ENCODE results near the gene CORO2A. TPM values are rescaled to one million over a fixed set of nuclear protein-coding genes. Genes with fewer than 3 reads are reported as not detected.
"Not testable (repeated sequence)": the region's sequence is repeated elsewhere in the genome, so short reads cannot be mapped to it uniquely, and the experiment has no call there.

Gene CORO2A
- total RNA-seq, 2 donors from 2014 or later: 0.66 to 1.3 TPM

DNA sequence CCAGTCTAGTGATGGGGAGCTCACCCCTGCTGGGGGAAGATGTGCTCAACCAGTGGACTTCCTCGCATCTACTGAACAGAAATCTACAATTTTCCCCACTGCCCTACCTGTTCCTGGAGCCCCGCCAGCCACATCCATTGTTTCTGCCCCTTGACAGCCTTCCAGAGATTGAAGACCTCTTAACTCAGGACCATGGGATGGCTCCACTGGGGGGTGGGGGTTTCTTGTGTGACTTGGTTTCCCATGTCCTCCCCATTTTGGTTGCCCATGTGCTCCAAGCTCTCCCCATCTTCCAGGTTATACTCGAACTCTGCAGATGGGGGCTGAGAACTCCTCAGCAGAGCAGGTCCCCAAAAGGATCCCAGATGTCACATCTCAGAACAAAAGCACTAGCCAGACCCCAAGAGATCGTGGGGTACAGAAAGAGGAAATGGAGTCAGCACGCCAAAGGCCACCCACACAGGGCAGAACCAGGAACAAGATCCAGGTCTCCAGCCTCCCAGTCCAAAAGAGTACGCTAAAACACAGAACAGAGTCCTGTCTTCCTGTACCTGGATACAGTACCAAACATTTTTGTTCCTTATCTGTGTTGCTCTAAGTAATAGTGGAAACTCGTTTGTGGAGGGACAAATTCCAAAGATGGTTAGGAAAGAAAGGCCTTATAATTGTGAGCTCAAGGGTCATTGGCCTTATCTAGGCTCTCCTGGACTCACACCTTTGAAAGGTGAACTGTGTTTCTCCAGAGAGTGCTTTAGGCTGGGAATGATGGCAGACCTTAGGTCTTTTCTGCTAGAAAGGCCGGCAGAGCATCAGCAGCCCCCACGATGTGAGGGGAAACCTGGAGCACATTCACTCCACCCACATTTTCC, 15.8 kb downstream of the CORO2A start:
- TF ChIP-seq, protein P1, sequence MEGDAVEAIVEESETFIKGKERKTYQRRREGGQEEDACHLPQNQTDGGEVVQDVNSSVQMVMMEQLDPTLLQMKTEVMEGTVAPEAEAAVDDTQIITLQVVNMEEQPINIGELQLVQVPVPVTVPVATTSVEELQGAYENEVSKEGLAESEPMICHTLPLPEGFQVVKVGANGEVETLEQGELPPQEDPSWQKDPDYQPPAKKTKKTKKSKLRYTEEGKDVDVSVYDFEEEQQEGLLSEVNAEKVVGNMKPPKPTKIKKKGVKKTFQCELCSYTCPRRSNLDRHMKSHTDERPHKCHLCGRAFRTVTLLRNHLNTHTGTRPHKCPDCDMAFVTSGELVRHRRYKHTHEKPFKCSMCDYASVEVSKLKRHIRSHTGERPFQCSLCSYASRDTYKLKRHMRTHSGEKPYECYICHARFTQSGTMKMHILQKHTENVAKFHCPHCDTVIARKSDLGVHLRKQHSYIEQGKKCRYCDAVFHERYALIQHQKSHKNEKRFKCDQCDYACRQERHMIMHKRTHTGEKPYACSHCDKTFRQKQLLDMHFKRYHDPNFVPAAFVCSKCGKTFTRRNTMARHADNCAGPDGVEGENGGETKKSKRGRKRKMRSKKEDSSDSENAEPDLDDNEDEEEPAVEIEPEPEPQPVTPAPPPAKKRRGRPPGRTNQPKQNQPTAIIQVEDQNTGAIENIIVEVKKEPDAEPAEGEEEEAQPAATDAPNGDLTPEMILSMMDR (IDR thresholded peaks at IDR 0.05): no peak
- TF ChIP-seq POLR2A (IDR thresholded peaks at IDR 0.05): no peak
- intact Hi-C loops (cut with DNase I): no loop called here
- H3K27ac ChIP-seq: no peak overlapping the region
- no peak overlapping the region for H3K4me3 ChIP-seq
- 72 to 73% methylated on average over 8 to 9 of the region's 9 CpGs for whole genome bisulfite sequencing, 2 donors
- H3K36me3 ChIP-seq (replicated peaks in 1 of 2; ENCODE audit: insufficient read depth in 1 of 2, low read depth in 2 of 2): no peaks in the 10 kb centered on the region
- no peaks in the 10 kb centered on the region for H3K9me3 ChIP-seq
- DNase-seq: no peak
- ATAC-seq: no peak
- no peaks in the 10 kb centered on the region for H3K27me3 ChIP-seq
- H3K4me1 ChIP-seq: no peaks in the 10 kb centered on the region

DNA sequence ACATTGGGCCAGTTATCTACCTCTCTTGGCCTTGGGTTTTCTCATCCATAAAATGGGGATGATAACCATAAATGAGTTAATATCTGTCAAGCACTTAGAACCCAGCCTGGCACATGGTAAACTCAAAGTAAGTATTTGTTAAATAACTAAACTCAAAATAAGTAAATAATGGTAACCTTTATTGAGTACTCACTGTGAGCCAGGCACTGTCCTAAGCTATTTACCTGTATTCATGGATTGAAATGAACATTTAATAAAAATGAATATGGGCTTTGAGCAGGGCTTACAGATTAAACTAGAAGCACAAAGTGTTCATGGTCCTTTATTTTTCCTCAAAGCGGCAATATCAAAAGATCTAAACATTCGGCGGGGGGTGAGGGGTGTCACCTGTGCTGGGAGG, 16.7 kb downstream of the CORO2A start:
- DNase-seq: no peak
- intact Hi-C loops (cut with DNase I): no loop called here

GRCh38 chr9:98175028-98175569, 17.3 kb downstream of the CORO2A start:
- Histone ChIP-seq H3K27me3 (no peaks in the 10 kb centered on the region), H3K4me1 (no peaks in the 10 kb centered on the region), H3K4me3 (no peak overlapping the region), H3K36me3 (replicated peaks in 1 of 2; ENCODE audit: insufficient read depth in 1 of 2, low read depth in 2 of 2) (no peaks in the 10 kb centered on the region), H3K9me3 (no peaks in the 10 kb centered on the region), H3K27ac (no peak overlapping the region)
- intact Hi-C loops (cut with DNase I): no loop called here
- TF ChIP-seq POLR2A (IDR thresholded peaks at IDR 0.05): no peak
- TF ChIP-seq, protein P1 (IDR thresholded peaks at IDR 0.05): no peak
- WGBS, 2 donors: 60% methylated on average over 6 of the region's 6 CpGs; no CpG with 5 or more reads in 1 of the 2 donors
- DNase-seq: no peak
- no peak for ATAC-seq

More for the DNA sequence above, 16.7 kb downstream of the CORO2A start:
- Histone ChIP-seq H3K4me3 (no peak overlapping the region), H3K9me3 (no peaks in the 10 kb centered on the region), H3K4me1 (no peaks in the 10 kb centered on the region), H3K27ac (no peak overlapping the region), H3K36me3 (replicated peaks in 1 of 2; ENCODE audit: insufficient read depth in 1 of 2, low read depth in 2 of 2) (no peaks in the 10 kb centered on the region), H3K27me3 (no peaks in the 10 kb centered on the region)
- WGBS, 2 donors: 73 to 76% methylated on average over 3 of the region's 3 CpGs
- no peak for ATAC-seq
- no peak for TF ChIP-seq POLR2A (IDR thresholded peaks at IDR 0.05)
- TF ChIP-seq, protein P1 (IDR thresholded peaks at IDR 0.05): no peak

GRCh38 chr9:98174502-98174918, 17.9 kb downstream of the CORO2A start:
- H3K27me3 ChIP-seq; H3K27ac ChIP-seq; DNase-seq; H3K4me3 ChIP-seq; intact Hi-C loops (cut with DNase I); ATAC-seq; H3K9me3 ChIP-seq; H3K4me1 ChIP-seq; H3K36me3 ChIP-seq (replicated peaks in 1 of 2; ENCODE audit: insufficient read depth in 1 of 2, low read depth in 2 of 2): not testable (repeated sequence)
- WGBS, 2 donors: 81 to 90% methylated on average over 5 of the region's 5 CpGs

DNA sequence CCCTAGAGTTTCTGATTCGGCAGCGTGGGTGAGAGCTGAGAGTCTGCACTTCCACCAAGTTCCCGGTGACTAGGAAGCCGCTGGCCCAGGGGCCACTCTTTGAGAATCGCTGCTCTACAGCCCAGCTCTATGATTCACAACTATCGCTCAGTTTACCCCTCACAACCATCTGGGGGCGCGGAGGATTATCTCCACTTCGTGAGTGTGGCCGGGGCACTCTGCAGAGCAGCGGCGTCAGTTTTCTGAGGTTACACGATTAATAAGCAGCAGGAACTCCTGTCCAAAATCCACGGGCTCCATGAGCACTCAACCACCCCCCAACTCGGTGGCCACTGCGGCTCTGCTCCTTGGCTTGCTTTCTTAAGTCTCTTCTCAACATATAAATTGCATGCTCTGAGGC, 19.3 kb downstream of the CORO2A start:
- Histone ChIP-seq H3K4me3 (no peak overlapping the region), H3K36me3 (replicated peaks in 1 of 2; ENCODE audit: insufficient read depth in 1 of 2, low read depth in 2 of 2) (no peaks in the 10 kb centered on the region), H3K27me3 (no peaks in the 10 kb centered on the region), H3K27ac (no peak overlapping the region), H3K9me3 (no peaks in the 10 kb centered on the region), H3K4me1 (no peaks in the 10 kb centered on the region)
- ATAC-seq: no peak
- intact Hi-C loops (cut with DNase I): no loop called here
- TF ChIP-seq POLR2A (IDR thresholded peaks at IDR 0.05): no peak
- TF ChIP-seq, protein P1 (IDR thresholded peaks at IDR 0.05): no peak
- no peak for DNase-seq
- 85 to 87% methylated on average over 14 to 16 of the region's 16 CpGs for WGBS, 2 donors

Measured in body of pancreas (tissue), 4 donors.